Measurements from ENCODE around the gene SMC1A.

The SMC1A gene

DNA sequence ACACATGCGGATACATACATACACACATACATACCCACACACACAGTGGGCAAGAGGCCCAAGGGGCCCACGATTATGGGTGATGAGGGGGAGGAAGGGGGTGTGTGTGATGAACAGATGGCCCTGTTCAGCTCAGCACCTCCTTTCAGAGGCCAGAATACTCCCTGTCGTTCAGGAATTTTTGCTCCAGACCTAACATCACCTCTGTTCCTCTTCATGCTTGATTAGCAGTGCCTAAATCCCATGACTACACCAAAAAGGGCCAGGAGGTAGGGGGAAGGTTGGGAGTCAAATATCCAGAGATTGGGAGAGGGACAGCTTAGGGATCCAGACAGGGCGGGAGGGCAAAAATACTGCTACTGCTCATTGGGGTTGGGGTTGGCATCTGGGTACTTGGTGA, 42.7 kb downstream of the SMC1A start:
- Histone ChIP-seq H3K79me2 (ENCODE audit: low read length) (no peaks in the 10 kb centered on the region), H3K4me3 (ENCODE audit: low read length) (no peak overlapping the region), H2AFZ (ENCODE audit: low read length) (no peak overlapping the region), H3K4me1 (ENCODE audit: low read length) (no peaks in the 10 kb centered on the region), H3K27ac (ENCODE audit: low read length) (no peak overlapping the region), H3K36me3 (replicated peaks; ENCODE audit: insufficient read depth, low read length) (no peaks in the 10 kb centered on the region; the same call in 1 of the 2 replicates), H3K4me2 (ENCODE audit: low read depth, low read length) (no peak overlapping the region), H3F3A (ENCODE audit: insufficient read depth, low read length) (no peaks in the 10 kb centered on the region), H3K9me2 (replicated peaks; ENCODE audit: insufficient read depth, low read length) (no peaks in the 10 kb centered on the region), H3K9me3 (replicated peaks; ENCODE audit: insufficient read depth, low read length) (no peaks in the 10 kb centered on the region), H3K27me3 (replicated peaks; ENCODE audit: insufficient read depth, low read length) (no peaks in the 10 kb centered on the region), H3K9ac (ENCODE audit: low read length) (no peak overlapping the region), H4K20me1 (ENCODE audit: insufficient read depth, low read length) (no peaks in the 10 kb centered on the region)
- DNase-seq = no peak
- no peak for TF ChIP-seq EZH2phosphoT487 (IDR thresholded peaks at IDR 0.05; ENCODE audit: low read length)
- TF ChIP-seq, protein P1, sequence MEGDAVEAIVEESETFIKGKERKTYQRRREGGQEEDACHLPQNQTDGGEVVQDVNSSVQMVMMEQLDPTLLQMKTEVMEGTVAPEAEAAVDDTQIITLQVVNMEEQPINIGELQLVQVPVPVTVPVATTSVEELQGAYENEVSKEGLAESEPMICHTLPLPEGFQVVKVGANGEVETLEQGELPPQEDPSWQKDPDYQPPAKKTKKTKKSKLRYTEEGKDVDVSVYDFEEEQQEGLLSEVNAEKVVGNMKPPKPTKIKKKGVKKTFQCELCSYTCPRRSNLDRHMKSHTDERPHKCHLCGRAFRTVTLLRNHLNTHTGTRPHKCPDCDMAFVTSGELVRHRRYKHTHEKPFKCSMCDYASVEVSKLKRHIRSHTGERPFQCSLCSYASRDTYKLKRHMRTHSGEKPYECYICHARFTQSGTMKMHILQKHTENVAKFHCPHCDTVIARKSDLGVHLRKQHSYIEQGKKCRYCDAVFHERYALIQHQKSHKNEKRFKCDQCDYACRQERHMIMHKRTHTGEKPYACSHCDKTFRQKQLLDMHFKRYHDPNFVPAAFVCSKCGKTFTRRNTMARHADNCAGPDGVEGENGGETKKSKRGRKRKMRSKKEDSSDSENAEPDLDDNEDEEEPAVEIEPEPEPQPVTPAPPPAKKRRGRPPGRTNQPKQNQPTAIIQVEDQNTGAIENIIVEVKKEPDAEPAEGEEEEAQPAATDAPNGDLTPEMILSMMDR (IDR thresholded peaks at IDR 0.05; ENCODE audit: low read length) = no peak
- TF ChIP-seq EZH2 (optimal IDR thresholded peaks at IDR 0.05; ENCODE audit: low read depth, low read length) = no peak

DNA sequence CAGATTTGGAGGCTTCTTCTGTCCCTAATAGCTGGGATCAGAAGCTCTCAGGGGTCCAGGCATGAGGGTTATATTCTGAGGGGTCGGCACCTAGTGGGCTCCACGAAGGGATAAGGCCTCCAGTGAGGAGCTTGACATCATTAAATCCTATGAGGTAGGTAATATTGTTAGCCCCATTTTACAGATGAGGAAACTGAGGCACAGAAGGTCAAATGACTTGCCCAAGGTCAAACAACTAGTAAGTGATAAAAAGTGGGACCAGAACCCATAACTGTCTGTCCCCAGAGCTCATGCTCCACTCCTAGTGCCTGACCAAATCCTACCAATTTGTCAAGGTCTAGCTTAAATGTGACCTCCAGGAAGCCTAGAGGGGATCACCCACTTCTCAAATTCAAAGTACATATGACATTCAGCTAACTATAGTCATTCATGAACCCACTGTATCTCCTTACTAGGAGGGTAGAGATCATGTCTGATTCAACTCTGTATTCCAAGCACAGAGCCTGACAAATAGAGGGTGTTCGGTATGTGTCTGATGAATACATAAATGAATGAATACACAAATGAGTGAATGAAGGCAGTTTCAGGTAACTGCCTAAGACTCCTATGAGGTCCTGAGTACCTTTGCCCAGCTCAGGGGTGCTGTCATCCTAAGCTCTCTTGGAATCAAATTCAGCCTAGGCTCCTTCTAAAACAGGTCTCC, 43.3 kb downstream of the SMC1A start:
- Histone ChIP-seq H3K27me3 (replicated peaks; ENCODE audit: insufficient read depth, low read length) (no peaks in the 10 kb centered on the region), H2AFZ (ENCODE audit: low read length) (no peak overlapping the region), H3K9me2 (replicated peaks; ENCODE audit: insufficient read depth, low read length) (no peaks in the 10 kb centered on the region), H3K9me3 (replicated peaks; ENCODE audit: insufficient read depth, low read length) (no peaks in the 10 kb centered on the region), H3K4me1 (ENCODE audit: low read length) (no peaks in the 10 kb centered on the region), H3K9ac (ENCODE audit: low read length) (no peak overlapping the region), H3K4me3 (ENCODE audit: low read length) (no peak overlapping the region), H3K36me3 (replicated peaks; ENCODE audit: insufficient read depth, low read length) (no peaks in the 10 kb centered on the region; the same call in 1 of the 2 replicates), H4K20me1 (ENCODE audit: insufficient read depth, low read length) (no peaks in the 10 kb centered on the region), H3K79me2 (ENCODE audit: low read length) (no peaks in the 10 kb centered on the region), H3F3A (ENCODE audit: insufficient read depth, low read length) (no peaks in the 10 kb centered on the region), H3K4me2 (ENCODE audit: low read depth, low read length) (no peak overlapping the region), H3K27ac (ENCODE audit: low read length) (no peak overlapping the region)
- DNase-seq = no peak
- TF ChIP-seq, protein P1 (IDR thresholded peaks at IDR 0.05; ENCODE audit: low read length) = no peak
- TF ChIP-seq EZH2phosphoT487 (IDR thresholded peaks at IDR 0.05; ENCODE audit: low read length) (no peak), EZH2 (optimal IDR thresholded peaks at IDR 0.05; ENCODE audit: low read depth, low read length) (no peak)

DNA sequence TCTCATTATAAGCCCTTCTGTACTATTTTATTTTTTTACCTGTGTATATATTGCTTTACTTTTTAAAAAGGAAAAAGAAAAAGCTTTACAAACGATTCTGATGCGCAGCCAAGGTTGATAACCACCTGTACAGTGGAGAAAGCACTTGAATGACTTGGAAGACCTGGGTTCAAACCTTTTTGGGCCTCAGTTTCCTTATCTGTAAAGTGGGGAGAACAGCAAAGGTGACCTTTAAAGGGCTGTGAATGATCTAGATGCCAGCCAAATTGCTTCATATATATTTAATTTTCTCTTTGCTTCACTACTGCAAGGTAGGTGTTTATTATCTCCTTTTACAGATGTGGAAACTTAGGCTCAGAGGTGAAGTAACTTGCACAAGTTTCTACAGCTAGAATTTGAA, 45.0 kb downstream of the SMC1A start:
- Histone ChIP-seq H3K9ac (ENCODE audit: low read length) (no peak overlapping the region), H3K79me2 (ENCODE audit: low read length) (no peaks in the 10 kb centered on the region), H3K9me2 (replicated peaks; ENCODE audit: insufficient read depth, low read length) (no peaks in the 10 kb centered on the region), H3K4me1 (ENCODE audit: low read length) (no peaks in the 10 kb centered on the region), H3K27ac (ENCODE audit: low read length) (no peak overlapping the region), H3K4me3 (ENCODE audit: low read length) (no peak overlapping the region), H3F3A (ENCODE audit: insufficient read depth, low read length) (no peaks in the 10 kb centered on the region), H3K36me3 (replicated peaks; ENCODE audit: insufficient read depth, low read length) (no peaks in the 10 kb centered on the region; the same call in 1 of the 2 replicates), H3K27me3 (replicated peaks; ENCODE audit: insufficient read depth, low read length) (no peaks in the 10 kb centered on the region), H3K4me2 (ENCODE audit: low read depth, low read length) (no peak overlapping the region), H4K20me1 (ENCODE audit: insufficient read depth, low read length) (no peaks in the 10 kb centered on the region), H3K9me3 (replicated peaks; ENCODE audit: insufficient read depth, low read length) (no peaks in the 10 kb centered on the region), H2AFZ (ENCODE audit: low read length) (no peak overlapping the region)
- TF ChIP-seq, protein P1 (IDR thresholded peaks at IDR 0.05; ENCODE audit: low read length) = no peak
- TF ChIP-seq EZH2phosphoT487 (IDR thresholded peaks at IDR 0.05; ENCODE audit: low read length) (no peak), EZH2 (optimal IDR thresholded peaks at IDR 0.05; ENCODE audit: low read depth, low read length) (no peak)
- no peak for DNase-seq

Measured in MM.1S (cell line).